Suprapubic skin (tissue), 4 donors: ENCODE data around the gene TASP1. TPM values are rescaled to one million over a fixed set of nuclear protein-coding genes. Genes with fewer than 3 reads are reported as not detected.
"Not testable (repeated sequence)": the region's sequence is repeated elsewhere in the genome, so short reads cannot be mapped to it uniquely, and the experiment has no call there.

ENCODE experiments used
- DNase-seq, 2 donors: peaks; one replicate each; pipeline ENCODE4 v3.0.0-alpha.2; 2019; ENCODE audit warnings: low spot score in 2 of 2
- H3K27ac ChIP-seq: fragments of 200-600 bp; sonication (generic); one replicate; pipeline ENCODE4 v1.5.1; 2019
- H3K27me3 ChIP-seq: fragments of 200-600 bp; sonication (generic); one replicate; pipeline ENCODE4 v1.5.1; 2019
- H3K36me3 ChIP-seq: fragments of 200-600 bp; sonication (generic); one replicate; pipeline ENCODE4 v1.5.1; 2019
- H3K4me1 ChIP-seq: fragments of 200-600 bp; sonication (generic); one replicate; pipeline ENCODE4 v1.5.1; 2019
- H3K4me3 ChIP-seq: fragments of 200-600 bp; sonication (generic); one replicate; pipeline ENCODE4 v1.5.1; 2019; ENCODE audit warnings: mild to moderate bottlenecking
- H3K9me3 ChIP-seq: fragments of 200-600 bp; sonication (generic); one replicate; pipeline ENCODE4 v1.5.1; 2019
- CTCF ChIP-seq, 2 donors: fragments of 200-600 bp in 1 of 2; fragments of 450-650 bp in 1 of 2; sonication (generic) in 1 of 2; IDR thresholded peaks; one replicate each; pipeline ENCODE4 v1.5.1; 2016 to 2019; ENCODE audit warnings: antibody characterized with exemption in 2 of 2, mild to moderate bottlenecking in 1 of 2, moderate library complexity in 1 of 2
- EP300 ChIP-seq: sonication (generic); formaldehyde crosslinking; IDR thresholded peaks from one replicate; pipeline ENCODE4 v1.6.1; 2017; ENCODE audit warnings: antibody characterized with exemption
- POLR2A ChIP-seq, 2 donors: fragments of 450-650 bp; IDR thresholded peaks; one replicate each; pipeline ENCODE4 v1.6.1; 2017; ENCODE audit warnings: antibody characterized with exemption in 2 of 2, mild to moderate bottlenecking in 2 of 2, moderate library complexity in 2 of 2
- POLR2AphosphoS5 ChIP-seq, 3 donors: sonication (generic); formaldehyde crosslinking; IDR thresholded peaks; one replicate each; pipeline ENCODE4 v1.6.1; 2017; ENCODE audit warnings: antibody characterized with exemption in 3 of 3
- WGBS: methylation state at CpG from one replicate; pipeline ENCODE4 v1.1.5; 2018; 5-methylcytosine and 5-hydroxymethylcytosine counted together
- total RNA-seq, 4 donors: library from RNA; depleted of rRNA; stranded (reverse); fragments of >200 nt; gene quantifications; one replicate each; pipeline ENCODE4 v1.1.0, GENCODE V29; 2016

Gene TASP1
- total RNA-seq, 4 donors from 2014 or later = 8.2 to 25.6 (median 9.9) TPM

GRCh38 chr20:13626724-13627123 lies 12.0 kb downstream of the TASP1 start:
- no peak overlapping the region for H3K27ac ChIP-seq
- H3K9me3 ChIP-seq = no peaks in the 10 kb centered on the region
- no peak overlapping the region for H3K4me3 ChIP-seq
- H3K4me1 ChIP-seq = no peaks in the 10 kb centered on the region
- TF ChIP-seq POLR2AphosphoS5 (IDR thresholded peaks at IDR 0.05) (no peak), CTCF (IDR thresholded peaks at IDR 0.05) (no peak), POLR2A (IDR thresholded peaks at IDR 0.05) (no peak), EP300 (no peak)
- DNase-seq = no peak
- peaks cover 19% of the 10 kb centered on the region for H3K36me3 ChIP-seq
- 96% methylated on average over 1 of the region's 1 CpG for WGBS
- no peaks in the 10 kb centered on the region for H3K27me3 ChIP-seq

DNA sequence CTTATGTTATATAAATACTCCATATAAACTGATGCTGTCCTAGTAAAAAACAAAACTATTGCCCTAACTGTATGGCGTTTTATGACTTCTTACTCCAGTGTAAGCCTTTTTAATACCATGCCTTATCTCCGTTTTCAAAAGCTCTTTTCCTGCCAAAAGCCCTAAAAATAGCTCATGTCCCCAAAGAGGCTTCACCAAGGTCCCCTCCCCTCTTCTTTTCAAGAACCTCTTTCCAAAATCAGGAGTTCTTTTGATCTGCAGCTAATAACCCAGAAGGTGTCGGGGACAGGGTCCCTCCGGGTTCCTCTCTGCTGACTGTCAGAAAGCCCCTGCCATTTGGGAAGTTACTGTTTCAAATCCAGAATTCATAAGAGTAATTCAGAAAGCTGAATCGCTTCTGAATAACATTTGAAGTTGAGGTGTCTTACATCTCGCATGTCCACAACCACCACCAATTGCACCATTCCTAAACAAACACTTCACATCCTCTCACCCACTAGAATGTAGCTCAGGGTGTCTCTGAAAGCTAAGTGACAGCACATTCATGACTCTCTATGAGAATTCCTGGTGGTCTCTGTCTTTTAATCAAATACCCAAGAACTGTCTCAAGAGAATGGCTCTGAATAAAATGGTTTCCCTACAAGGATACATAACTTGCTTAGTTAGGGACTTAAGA lies 13.3 kb downstream of the TASP1 start:
- H3K27ac ChIP-seq = no peak overlapping the region
- peaks cover 19% of the 10 kb centered on the region for H3K36me3 ChIP-seq
- DNase-seq = no peak

GRCh38 chr20:13619415-13619814 lies 19.3 kb downstream of the TASP1 start:
- not testable (repeated sequence) for H3K36me3 ChIP-seq, DNase-seq, H3K4me1 ChIP-seq, H3K4me3 ChIP-seq, H3K27me3 ChIP-seq, H3K9me3 ChIP-seq, H3K27ac ChIP-seq
- 66% methylated on average over 1 of the region's 1 CpG for WGBS

More for the DNA sequence above, 13.3 kb downstream of the TASP1 start:
- Histone ChIP-seq H3K4me1 (no peaks in the 10 kb centered on the region), H3K9me3 (no peaks in the 10 kb centered on the region), H3K27me3 (no peaks in the 10 kb centered on the region), H3K4me3 (no peak overlapping the region)
- 86% methylated on average over 6 of the region's 6 CpGs for WGBS
- no peak for TF ChIP-seq POLR2A (IDR thresholded peaks at IDR 0.05)
- no peak for TF ChIP-seq EP300
- no peak for TF ChIP-seq POLR2AphosphoS5 (IDR thresholded peaks at IDR 0.05)
- TF ChIP-seq CTCF (IDR thresholded peaks at IDR 0.05) = no peak

DNA sequence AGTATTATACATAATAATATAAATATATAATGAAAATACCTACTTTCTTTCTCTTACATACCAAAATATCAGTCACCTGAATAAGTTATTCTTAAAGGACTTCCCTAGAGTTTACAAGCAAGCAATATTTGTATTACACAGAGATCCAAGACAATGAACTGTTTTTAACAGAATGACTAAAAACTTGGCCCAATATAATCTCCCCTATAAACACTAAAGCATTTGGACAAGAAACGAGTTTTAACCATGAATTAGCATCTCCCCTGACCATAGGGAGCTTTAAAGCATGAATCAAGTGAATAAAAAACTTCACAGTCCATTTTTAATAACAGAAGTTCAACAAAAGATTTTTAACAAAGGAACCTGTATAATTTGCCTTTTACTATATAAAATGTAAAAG lies 20.3 kb downstream of the TASP1 start:
- H3K27me3 ChIP-seq, H3K4me3 ChIP-seq, H3K27ac ChIP-seq, DNase-seq, H3K9me3 ChIP-seq, H3K36me3 ChIP-seq, H3K4me1 ChIP-seq: not testable (repeated sequence)
- WGBS = 43% methylated on average over 1 of the region's 1 CpG

GRCh38 chr20:13617585-13617984 lies 21.1 kb downstream of the TASP1 start:
- WGBS = 80% methylated on average over 2 of the region's 2 CpGs
- H3K9me3 ChIP-seq, H3K27ac ChIP-seq, H3K4me3 ChIP-seq, H3K4me1 ChIP-seq, DNase-seq, H3K36me3 ChIP-seq, H3K27me3 ChIP-seq: not testable (repeated sequence)

DNA sequence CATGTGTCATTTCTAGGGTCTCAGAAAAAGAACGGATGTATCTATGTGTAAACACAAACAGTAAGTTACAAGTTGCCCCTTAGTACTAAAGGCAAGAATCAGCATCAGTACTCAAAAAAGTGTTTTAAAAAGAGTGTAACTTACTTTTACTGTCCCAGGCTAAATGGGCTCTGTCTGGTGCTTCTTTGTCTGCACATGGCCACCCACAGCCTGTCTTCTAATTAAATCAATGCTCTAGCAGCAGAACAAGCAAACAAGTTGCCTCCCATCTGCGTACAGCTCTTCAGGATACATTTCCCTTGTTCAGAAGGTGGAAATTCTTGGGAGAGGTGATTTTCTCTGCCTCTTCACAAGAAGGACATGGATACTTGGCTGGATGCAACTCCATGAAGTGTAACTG lies 22.0 kb downstream of the TASP1 start:
- H3K4me3 ChIP-seq, H3K4me1 ChIP-seq, H3K9me3 ChIP-seq, H3K27me3 ChIP-seq, DNase-seq, H3K36me3 ChIP-seq, H3K27ac ChIP-seq: not testable (repeated sequence)
- WGBS = 78% methylated on average over 2 of the region's 2 CpGs

GRCh38 chr20:13613917-13614316 lies 24.8 kb downstream of the TASP1 start:
- H3K27me3 ChIP-seq = no peaks in the 10 kb centered on the region
- TF ChIP-seq EP300 (no peak), CTCF (IDR thresholded peaks at IDR 0.05) (no peak), POLR2AphosphoS5 (IDR thresholded peaks at IDR 0.05) (no peak), POLR2A (IDR thresholded peaks at IDR 0.05) (no peak)
- no peak for DNase-seq
- H3K36me3 ChIP-seq = no peaks in the 10 kb centered on the region
- no peaks in the 10 kb centered on the region for H3K9me3 ChIP-seq
- no peak overlapping the region for H3K4me3 ChIP-seq
- H3K4me1 ChIP-seq = peaks cover 8% of the 10 kb centered on the region
- no peak overlapping the region for H3K27ac ChIP-seq
